ACHN (cell line): ENCODE measurements around the gene CEP55.

Experiments used
- DNase-seq: peaks from one replicate; pipeline ENCODE4 v3.0.0-alpha.2; 2015
- in situ Hi-C: cut with HindIII; loops from 2 replicates; pipeline ENCODE4 v1.10.0; 2017; ENCODE audit warnings: low sequenced_read_pairs, low pct_ligation_motif_present, low pct_unique_long_range_greater_than_20kb

Gene CEP55

GRCh38 chr10:93576888-93577287 lies 80.5 kb downstream of the CEP55 start:
- no peak for DNase-seq
- in situ Hi-C loops, result no loop called here

- in situ Hi-C loops, result no loop called here
Measured at GRCh38 chr10:93577565-93577964, 81.2 kb downstream of the CEP55 start.

More at GRCh38 chr10:93577565-93577964, 81.2 kb downstream of the CEP55 start:
- no peak for DNase-seq
